OCI-LY7 (cell line): ENCODE results near the gene RTN4R.
A peak's percentile ranks its signal among the peaks of the same experiment; 100 is the strongest.

ENCODE experiments used
- CTCF ChIP-seq: fragments of 200-600 bp; sonication (generic); conservative IDR thresholded peaks from 2 replicates; pipeline ENCODE4 v1.5.1; 2014; ENCODE audit warnings: mild to moderate bottlenecking, antibody characterized with exemption, low read length, moderate library complexity, mixed read lengths
- EZH2phosphoT487 ChIP-seq: fragments of 200-600 bp; sonication (generic); IDR thresholded peaks from 2 replicates; pipeline ENCODE4 v1.6.1; 2018; ENCODE audit warnings: low read depth, borderline replicate concordance, mild to moderate bottlenecking, mixed run types, antibody characterized with exemption, low read length, moderate library complexity, mixed read lengths

GRCh38 chr22:20268279-20269012 lies at the start of gene RTN4R:
- TF ChIP-seq CTCF = peak; percentile 63
- TF ChIP-seq EZH2phosphoT487 = no peak
